ENCODE data around the gene KRTAP2-1. TPM values are rescaled to one million over a fixed set of nuclear protein-coding genes. Genes with fewer than 3 reads are reported as not detected.
"Not testable (repeated sequence)": the region's sequence is repeated elsewhere in the genome, so short reads cannot be mapped to it uniquely, and the experiment has no call there.

The KRTAP2-1 gene
- polyA plus RNA-seq, 3 donors, result not detected

- no peak for DNase-seq
These were observed 11.6 kb upstream of the KRTAP2-1 start for GRCh38 chr17:41058741-41059140.

GRCh38 chr17:41057547-41057946 is 10.4 kb upstream of the KRTAP2-1 start:
- no peak for DNase-seq

GRCh38 chr17:41055130-41055529 is 8.0 kb upstream of the KRTAP2-1 start, which contains the start of gene KRTAP2-2:
KRTAP2-2 (minus strand) TSS chr17:41055230; CDS start chr17:41055211, 19 bp downstream.
- not testable (repeated sequence) for DNase-seq

GRCh38 chr17:41054556-41054955 is 7.4 kb upstream of the KRTAP2-1 start:
- not testable (repeated sequence) for DNase-seq

- peak; percentile 22 for DNase-seq
These were observed 6.9 kb upstream of the KRTAP2-1 start for GRCh38 chr17:41054025-41054424.

- no peak for DNase-seq
These were observed 5.5 kb upstream of the KRTAP2-1 start for GRCh38 chr17:41052566-41052965.

- DNase-seq, result no peak
These were observed 2.0 kb upstream of the KRTAP2-1 start for GRCh38 chr17:41049110-41049509.

GRCh38 chr17:41048441-41048840 is 1.3 kb upstream of the KRTAP2-1 start:
- no peak for DNase-seq

- DNase-seq, result no peak
These were observed 4.2 kb downstream of the KRTAP2-1 start for GRCh38 chr17:41042953-41043352.

- DNase-seq, result not testable (repeated sequence)
These were observed 6.1 kb downstream of the KRTAP2-1 start, which contains the start of gene KRTAP1-1 for GRCh38 chr17:41040783-41041571. KRTAP1-1 (minus strand) TSS chr17:41041450; CDS start chr17:41041397, 53 bp downstream.

GRCh38 chr17:41037853-41038350 is 9.2 kb downstream of the KRTAP2-1 start:
- DNase-seq, result no peak

GRCh38 chr17:41034346-41034935 is 12.7 kb downstream of the KRTAP2-1 start, which contains the start of gene KRTAP1-3:
KRTAP1-3 (minus strand) TSS chr17:41034874; CDS start chr17:41034821, 53 bp downstream.
- not testable (repeated sequence) for DNase-seq

GRCh38 chr17:41029633-41030245 is 17.4 kb downstream of the KRTAP2-1 start, which contains the start of gene KRTAP1-4:
KRTAP1-4 (minus strand) TSS chr17:41030195; CDS start chr17:41030078, 117 bp downstream.
- no peak for DNase-seq

GRCh38 chr17:41026715-41027471 is 20.2 kb downstream of the KRTAP2-1 start, which contains the start of gene KRTAP1-5:
KRTAP1-5 (minus strand) TSS chr17:41027208; CDS start chr17:41027155, 53 bp downstream.
- DNase-seq, result no peak

GRCh38 chr17:41024697-41025096 is 22.4 kb downstream of the KRTAP2-1 start:
- DNase-seq, result no peak

GRCh38 chr17:41020336-41020735 is 26.8 kb downstream of the KRTAP2-1 start:
- DNase-seq, result no peak

- no peak for DNase-seq
These were observed 27.7 kb downstream of the KRTAP2-1 start for GRCh38 chr17:41019415-41019814.

- no peak for DNase-seq
These were observed 28.6 kb downstream of the KRTAP2-1 start for GRCh38 chr17:41018541-41018940.

- DNase-seq, result no peak
These were observed 30.4 kb downstream of the KRTAP2-1 start for GRCh38 chr17:41016578-41017215.

- no peak for DNase-seq
These were observed 31.7 kb downstream of the KRTAP2-1 start for GRCh38 chr17:41015454-41015853.

- DNase-seq, result no peak
These were observed 33.5 kb downstream of the KRTAP2-1 start for GRCh38 chr17:41013606-41014005.
